MM.1S (cell line): Measurements from ENCODE around the gene TFDP1.

Source experiments
- DNase-seq: peaks from one replicate; pipeline ENCODE4 v3.0.0-alpha.2; 2015
- H2AFZ ChIP-seq: fragments of 300-600 bp; sonication (generic); 2 replicates; pipeline ENCODE4 v1.6.0; 2016; ENCODE audit warnings: antibody characterized with exemption, low read length
- H3F3A ChIP-seq: fragments of 300-600 bp; sonication (generic); 2 replicates; pipeline ENCODE4 v1.6.1; 2016; ENCODE audit warnings: mild to moderate bottlenecking, antibody characterized with exemption, low read length, moderate library complexity, mixed read lengths; ENCODE audit not compliant: insufficient read depth
- H3K27ac ChIP-seq: fragments of 300-600 bp; sonication (generic); 2 replicates; pipeline ENCODE4 v1.5.1; 2016; ENCODE audit warnings: mild to moderate bottlenecking, low read length
- H3K27me3 ChIP-seq: fragments of 300-600 bp; sonication (generic); replicated peaks from 2 replicates; pipeline ENCODE4 v1.6.0; 2016; ENCODE audit warnings: low read length; ENCODE audit not compliant: insufficient read depth
- H3K36me3 ChIP-seq: fragments of 300-600 bp; sonication (generic); replicated peaks from 2 replicates; pipeline ENCODE4 v1.6.1; 2016; ENCODE audit warnings: mild to moderate bottlenecking, low read length, mixed read lengths; ENCODE audit not compliant: insufficient read depth
- H3K4me1 ChIP-seq: fragments of 300-600 bp; sonication (generic); 2 replicates; pipeline ENCODE4 v1.6.1; 2016; ENCODE audit warnings: low read length, mixed read lengths
- H3K4me2 ChIP-seq: fragments of 300-600 bp; sonication (generic); 2 replicates; pipeline ENCODE4 v1.6.0; 2016; ENCODE audit warnings: low read depth, low read length
- H3K4me3 ChIP-seq: fragments of 300-600 bp; sonication (generic); 2 replicates; pipeline ENCODE4 v1.5.1; 2016; ENCODE audit warnings: low read length, mixed read lengths
- H3K79me2 ChIP-seq: fragments of 300-600 bp; sonication (generic); 2 replicates; pipeline ENCODE4 v1.6.1; 2016; ENCODE audit warnings: mixed run types, low read length, mixed read lengths
- H3K9ac ChIP-seq: fragments of 300-600 bp; sonication (generic); 2 replicates; pipeline ENCODE4 v1.6.1; 2016; ENCODE audit warnings: low read length, mixed read lengths
- H3K9me2 ChIP-seq: fragments of 300-600 bp; sonication (generic); replicated peaks from 2 replicates; pipeline ENCODE4 v1.6.1; 2016; ENCODE audit warnings: mild to moderate bottlenecking, low read length, mixed read lengths; ENCODE audit not compliant: insufficient read depth
- H3K9me3 ChIP-seq: fragments of 300-600 bp; sonication (generic); replicated peaks from 2 replicates; pipeline ENCODE4 v1.6.1; 2016; ENCODE audit warnings: mild to moderate bottlenecking, low read length, mixed read lengths; ENCODE audit not compliant: insufficient read depth
- H4K20me1 ChIP-seq: fragments of 300-600 bp; sonication (generic); 2 replicates; pipeline ENCODE4 v1.6.1; 2016; ENCODE audit warnings: mild to moderate bottlenecking, low read length, moderate library complexity, mixed read lengths; ENCODE audit not compliant: insufficient read depth
- EZH2 ChIP-seq: fragments of 300-600 bp; sonication (generic); optimal IDR thresholded peaks from 2 replicates; pipeline ENCODE3; 2017; ENCODE audit warnings: low read depth, mild to moderate bottlenecking, antibody characterized with exemption, low read length, mixed read lengths
- EZH2phosphoT487 ChIP-seq: fragments of 300-600 bp; sonication (generic); IDR thresholded peaks from 2 replicates; pipeline ENCODE4 v1.6.1; 2018; ENCODE audit warnings: antibody characterized with exemption, low read length
- TF ChIP-seq, protein P1 (sequence below): fragments of 300-600 bp; sonication (generic); IDR thresholded peaks from 2 replicates; pipeline ENCODE4 v1.5.1; 2016; ENCODE audit warnings: antibody characterized with exemption, low read length, mixed read lengths

Gene TFDP1

DNA sequence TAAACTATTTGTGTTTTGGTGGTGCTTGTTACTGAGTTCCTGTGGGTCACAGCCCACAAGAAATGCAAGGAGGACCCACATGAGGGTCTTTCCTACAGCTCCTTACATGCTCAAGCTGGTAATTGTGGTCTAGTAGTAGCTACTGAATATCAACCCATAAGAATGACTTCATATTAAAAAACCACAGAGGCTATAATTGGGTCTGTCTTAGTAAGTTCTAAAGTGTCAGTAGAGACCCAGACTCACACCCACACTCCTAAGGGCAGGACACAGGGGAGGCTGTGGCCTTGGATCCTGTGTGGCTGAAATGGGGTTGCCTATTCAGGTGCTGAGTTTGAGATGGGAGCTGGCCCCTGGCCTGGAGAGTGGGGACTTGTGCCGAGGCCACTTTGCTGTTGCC is 19.6 kb downstream of the TFDP1 start:
- no peaks in the 10 kb centered on the region for H3K9me2 ChIP-seq
- TF ChIP-seq EZH2, result no peak
- TF ChIP-seq EZH2phosphoT487, result no peak
- TF ChIP-seq, protein P1, sequence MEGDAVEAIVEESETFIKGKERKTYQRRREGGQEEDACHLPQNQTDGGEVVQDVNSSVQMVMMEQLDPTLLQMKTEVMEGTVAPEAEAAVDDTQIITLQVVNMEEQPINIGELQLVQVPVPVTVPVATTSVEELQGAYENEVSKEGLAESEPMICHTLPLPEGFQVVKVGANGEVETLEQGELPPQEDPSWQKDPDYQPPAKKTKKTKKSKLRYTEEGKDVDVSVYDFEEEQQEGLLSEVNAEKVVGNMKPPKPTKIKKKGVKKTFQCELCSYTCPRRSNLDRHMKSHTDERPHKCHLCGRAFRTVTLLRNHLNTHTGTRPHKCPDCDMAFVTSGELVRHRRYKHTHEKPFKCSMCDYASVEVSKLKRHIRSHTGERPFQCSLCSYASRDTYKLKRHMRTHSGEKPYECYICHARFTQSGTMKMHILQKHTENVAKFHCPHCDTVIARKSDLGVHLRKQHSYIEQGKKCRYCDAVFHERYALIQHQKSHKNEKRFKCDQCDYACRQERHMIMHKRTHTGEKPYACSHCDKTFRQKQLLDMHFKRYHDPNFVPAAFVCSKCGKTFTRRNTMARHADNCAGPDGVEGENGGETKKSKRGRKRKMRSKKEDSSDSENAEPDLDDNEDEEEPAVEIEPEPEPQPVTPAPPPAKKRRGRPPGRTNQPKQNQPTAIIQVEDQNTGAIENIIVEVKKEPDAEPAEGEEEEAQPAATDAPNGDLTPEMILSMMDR, result no peak
- no peak overlapping the region for H3K4me2 ChIP-seq
- no peaks in the 10 kb centered on the region for H3K9me3 ChIP-seq
- peaks cover 22% of the 10 kb centered on the region; the same call in 1 of the 2 replicates for H4K20me1 ChIP-seq
- no peak for DNase-seq
- H3K9ac ChIP-seq, result no peak overlapping the region
- no peak overlapping the region for H3K4me3 ChIP-seq
- H2AFZ ChIP-seq, result no peak overlapping the region
- peaks cover 16% of the 10 kb centered on the region; the same call in 1 of the 2 replicates for H3K36me3 ChIP-seq
- H3K4me1 ChIP-seq, result no peaks in the 10 kb centered on the region
- no peaks in the 10 kb centered on the region for H3F3A ChIP-seq
- no peaks in the 10 kb centered on the region for H3K27me3 ChIP-seq
- H3K27ac ChIP-seq, result no peak overlapping the region
- peaks cover 100% of the 10 kb centered on the region for H3K79me2 ChIP-seq

DNA sequence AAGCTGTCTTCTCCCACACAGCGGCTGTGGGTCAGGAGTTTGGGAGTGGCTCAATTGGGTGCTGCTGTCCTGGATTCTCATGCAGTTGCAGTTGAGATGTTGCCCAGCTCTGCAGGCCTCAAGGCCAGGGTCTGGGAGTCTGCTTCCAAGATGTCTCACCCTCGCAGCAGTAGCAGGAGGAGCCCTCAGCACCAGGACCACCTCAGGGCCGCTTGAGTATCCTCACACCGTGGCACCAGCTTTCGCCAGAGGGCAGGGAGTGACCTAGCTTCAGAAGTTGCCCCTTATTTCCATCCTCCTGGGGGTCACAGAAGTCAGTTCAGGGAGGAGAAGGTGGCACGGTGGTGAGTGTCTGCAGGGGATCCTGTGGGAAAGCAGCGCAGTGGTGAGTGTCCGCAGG is 20.9 kb downstream of the TFDP1 start:
- Histone ChIP-seq H3K79me2 (peaks cover 100% of the 10 kb centered on the region), H3K9me3 (no peaks in the 10 kb centered on the region), H3K4me1 (no peaks in the 10 kb centered on the region), H4K20me1 (peaks cover 20% of the 10 kb centered on the region; the same call in 1 of the 2 replicates), H3K27ac (no peak overlapping the region), H3F3A (no peaks in the 10 kb centered on the region), H3K4me3 (no peak overlapping the region), H3K9ac (no peak overlapping the region), H3K36me3 (peaks cover 3% of the 10 kb centered on the region; the same call in 1 of the 2 replicates), H2AFZ (no peak overlapping the region), H3K27me3 (no peaks in the 10 kb centered on the region), H3K4me2 (no peak overlapping the region), H3K9me2 (no peaks in the 10 kb centered on the region)
- TF ChIP-seq, protein P1, result no peak
- TF ChIP-seq EZH2phosphoT487 (no peak), EZH2 (no peak)
- no peak for DNase-seq

DNA sequence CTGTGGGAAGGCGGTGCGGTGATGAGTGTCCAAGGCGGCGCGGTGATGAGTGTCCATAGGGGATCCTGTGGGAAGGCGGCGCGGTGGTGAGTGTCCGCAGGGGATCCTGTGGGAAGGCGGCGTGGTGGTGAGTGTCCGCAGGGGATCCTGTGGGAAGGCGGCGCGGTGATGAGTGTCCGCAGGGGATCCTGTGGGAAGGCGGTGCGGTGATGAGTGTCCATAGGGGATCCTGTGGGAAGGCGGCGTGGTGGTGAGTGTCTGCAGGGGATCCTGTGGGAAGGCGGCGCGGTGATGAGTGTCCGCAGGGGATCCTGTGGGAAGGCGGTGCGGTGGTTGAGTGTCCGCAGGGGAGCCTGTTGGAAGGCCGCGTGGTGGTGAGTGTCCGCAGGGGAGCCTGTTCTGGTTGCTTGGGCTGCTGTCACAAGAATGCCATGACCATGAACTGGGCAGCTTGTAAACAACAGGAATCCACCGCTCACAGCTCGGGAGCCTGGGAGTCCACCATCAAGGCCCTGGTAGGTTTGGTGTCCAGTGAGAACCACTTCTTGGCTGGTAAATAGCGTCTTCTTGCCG is 21.4 kb downstream of the TFDP1 start:
- no peaks in the 10 kb centered on the region for H3K36me3 ChIP-seq
- TF ChIP-seq, protein P1, result no peak
- peaks cover 100% of the 10 kb centered on the region for H3K79me2 ChIP-seq
- DNase-seq, result no peak
- H3K4me3 ChIP-seq, result no peak overlapping the region
- H3K9ac ChIP-seq, result no peak overlapping the region
- H3K4me1 ChIP-seq, result no peaks in the 10 kb centered on the region
- peaks cover 19% of the 10 kb centered on the region; the same call in 1 of the 2 replicates for H4K20me1 ChIP-seq
- H3K4me2 ChIP-seq, result no peak overlapping the region
- H2AFZ ChIP-seq, result no peak overlapping the region
- no peaks in the 10 kb centered on the region for H3K9me3 ChIP-seq
- H3K27me3 ChIP-seq, result no peaks in the 10 kb centered on the region
- no peaks in the 10 kb centered on the region for H3F3A ChIP-seq
- H3K9me2 ChIP-seq, result no peaks in the 10 kb centered on the region
- no peak overlapping the region for H3K27ac ChIP-seq
